ENCODE data around the gene KCNK13. TPM values are rescaled to one million over a fixed set of nuclear protein-coding genes. Genes with fewer than 3 reads are reported as not detected.

Gene KCNK13
- total RNA-seq, 1 experiment from 2014 or later: not detected

- DNase-seq (ENCODE audit: low read depth, low spot score): no peak
- CTCF ChIA-PET: no interaction called here
- Histone ChIP-seq H3K27ac (ENCODE audit: low read length) (no peak overlapping the region), H3K9me3 (ENCODE audit: control insufficient read depth, insufficient read depth, low read depth, low read length) (no peaks in the 10 kb centered on the region), H3K27me3 (ENCODE audit: control insufficient read depth, insufficient read depth, low read length) (no peaks in the 10 kb centered on the region), H3K4me3 (ENCODE audit: low read depth in 2 of 2, low read length in 2 of 2) (no peak overlapping the region), H3K36me3 (ENCODE audit: control insufficient read depth, insufficient read depth, low read length) (no peaks in the 10 kb centered on the region), H3K4me1 (ENCODE audit: control insufficient read depth, insufficient read depth, low read length) (no peaks in the 10 kb centered on the region)
- ATAC-seq: no peak
- in situ Hi-C loops (cut with HindIII; ENCODE audit: low pct_unique_long_range_greater_than_20kb, low sequenced_read_pairs) (no loop called here), intact Hi-C loops (cut with micrococcal nuclease; ENCODE audit: unreplicated experiment) (no loop called here)
- TF ChIP-seq POLR2AphosphoS5 (IDR thresholded peaks at IDR 0.05; ENCODE audit: low read depth, low read length): no peak
- TF ChIP-seq REST (IDR thresholded peaks at IDR 0.05; ENCODE audit: insufficient read depth in 1 of 2, low read depth in 2 of 2, low read length in 1 of 2): no peak
- TF ChIP-seq TCF7L2 (IDR thresholded peaks at IDR 0.05; ENCODE audit: low read depth, low read length): no peak
- no peak for TF ChIP-seq SIN3A (IDR thresholded peaks at IDR 0.05; ENCODE audit: borderline replicate concordance, insufficient read depth, low read depth, low read length)
- no peak for TF ChIP-seq CTCF (IDR thresholded peaks at IDR 0.05)
- BruUV-seq (replicated peaks): no TSS peak
- POLR2A ChIA-PET: no interaction called here
Measured at GRCh38 chr14:90042496-90043252, 19.1 kb upstream of the KCNK13 start.

- ATAC-seq (no peak), DNase-seq (ENCODE audit: low read depth, low spot score) (no peak)
- Histone ChIP-seq H3K36me3 (ENCODE audit: control insufficient read depth, insufficient read depth, low read length) (no peaks in the 10 kb centered on the region), H3K27me3 (ENCODE audit: control insufficient read depth, insufficient read depth, low read length) (no peaks in the 10 kb centered on the region), H3K4me3 (ENCODE audit: low read depth in 2 of 2, low read length in 2 of 2) (no peak overlapping the region), H3K9me3 (ENCODE audit: control insufficient read depth, insufficient read depth, low read depth, low read length) (no peaks in the 10 kb centered on the region), H3K4me1 (ENCODE audit: control insufficient read depth, insufficient read depth, low read length) (no peaks in the 10 kb centered on the region), H3K27ac (ENCODE audit: low read length) (no peak overlapping the region)
- no peak for TF ChIP-seq CTCF (IDR thresholded peaks at IDR 0.05)
- TF ChIP-seq TCF7L2 (IDR thresholded peaks at IDR 0.05; ENCODE audit: low read depth, low read length): no peak
- no peak for TF ChIP-seq REST (IDR thresholded peaks at IDR 0.05; ENCODE audit: insufficient read depth in 1 of 2, low read depth in 2 of 2, low read length in 1 of 2)
- CTCF ChIA-PET: no interaction called here
- no TSS peak for BruUV-seq (replicated peaks)
- POLR2A ChIA-PET: no interaction called here
- intact Hi-C loops (cut with micrococcal nuclease; ENCODE audit: unreplicated experiment) (no loop called here), in situ Hi-C loops (cut with HindIII; ENCODE audit: low pct_unique_long_range_greater_than_20kb, low sequenced_read_pairs) (no loop called here)
Measured at GRCh38 chr14:90045616-90046015, 16.2 kb upstream of the KCNK13 start.

All from Panc1 (cell line).